Ishikawa (cell line): ENCODE results near the gene CNTN4.

Source experiments
- CEBPB ChIP-seq: IDR thresholded peaks from 2 replicates; pipeline ENCODE4 v1.6.1; 2012
- CREB1 ChIP-seq: IDR thresholded peaks from 2 replicates; pipeline ENCODE4 v1.6.1; 2012; ENCODE audit warnings: low read depth
- EGR1 ChIP-seq: IDR thresholded peaks from 2 replicates; pipeline ENCODE4 v1.6.1; 2012
- EP300 ChIP-seq: IDR thresholded peaks from 2 replicates; pipeline ENCODE4 v1.6.1; 2012; ENCODE audit warnings: borderline replicate concordance
- FOXM1 ChIP-seq: IDR thresholded peaks from 2 replicates; pipeline ENCODE4 v1.6.1; 2012; ENCODE audit warnings: low read depth, borderline replicate concordance
- MAX ChIP-seq: IDR thresholded peaks from 2 replicates; pipeline ENCODE4 v1.6.1; 2012
- NFIC ChIP-seq: IDR thresholded peaks from 2 replicates; pipeline ENCODE4 v1.6.1; 2012
- RAD21 ChIP-seq: IDR thresholded peaks from 2 replicates; pipeline ENCODE4 v1.6.1; 2012; ENCODE audit warnings: low read depth
- TAF1 ChIP-seq: IDR thresholded peaks from 2 replicates; pipeline ENCODE4 v1.6.1; 2012; ENCODE audit warnings: low read depth, mild to moderate bottlenecking
- TCF12 ChIP-seq: IDR thresholded peaks from 2 replicates; pipeline ENCODE4 v1.6.1; 2012; ENCODE audit warnings: low read depth
- TEAD4 ChIP-seq: IDR thresholded peaks from 2 replicates; pipeline ENCODE4 v1.6.1; 2012
- YY1 ChIP-seq: IDR thresholded peaks from 2 replicates; pipeline ENCODE4 v1.6.1; 2012; ENCODE audit warnings: low read depth
- ZBTB7A ChIP-seq: IDR thresholded peaks from 2 replicates; pipeline ENCODE4 v1.6.1; 2012; ENCODE audit warnings: low read depth
- TF ChIP-seq, protein P1 (sequence below): IDR thresholded peaks from 2 replicates; pipeline ENCODE4 v1.6.1; 2012; ENCODE audit warnings: low read depth, mild to moderate bottlenecking
- TF ChIP-seq, protein P2 (sequence below): IDR thresholded peaks from 2 replicates; pipeline ENCODE4 v1.6.1; 2012

CNTN4 gene

DNA sequence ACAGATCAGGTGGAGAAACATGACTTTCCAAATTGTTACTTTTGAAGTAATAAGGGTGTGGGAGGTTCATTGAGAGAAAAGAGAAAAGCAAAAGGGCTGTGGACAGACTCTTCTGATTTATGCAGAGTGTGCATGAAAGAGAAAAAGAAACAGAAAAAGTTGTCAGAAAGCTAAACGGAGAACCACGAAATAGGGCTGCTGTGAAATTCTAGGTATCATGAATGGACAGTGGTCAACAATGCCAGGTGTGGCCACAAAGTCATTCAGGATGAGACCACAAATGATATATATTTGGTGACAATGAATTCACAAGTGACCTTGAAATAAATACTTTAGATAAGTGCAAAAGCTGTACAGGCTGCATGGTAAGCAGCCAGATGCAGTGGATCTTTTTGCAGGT, 841.4 kb downstream of the CNTN4 start:
- TF ChIP-seq EGR1 (no peak), TEAD4 (no peak), NFIC (no peak), CREB1 (no peak), ZBTB7A (no peak)
- TF ChIP-seq, protein P1, sequence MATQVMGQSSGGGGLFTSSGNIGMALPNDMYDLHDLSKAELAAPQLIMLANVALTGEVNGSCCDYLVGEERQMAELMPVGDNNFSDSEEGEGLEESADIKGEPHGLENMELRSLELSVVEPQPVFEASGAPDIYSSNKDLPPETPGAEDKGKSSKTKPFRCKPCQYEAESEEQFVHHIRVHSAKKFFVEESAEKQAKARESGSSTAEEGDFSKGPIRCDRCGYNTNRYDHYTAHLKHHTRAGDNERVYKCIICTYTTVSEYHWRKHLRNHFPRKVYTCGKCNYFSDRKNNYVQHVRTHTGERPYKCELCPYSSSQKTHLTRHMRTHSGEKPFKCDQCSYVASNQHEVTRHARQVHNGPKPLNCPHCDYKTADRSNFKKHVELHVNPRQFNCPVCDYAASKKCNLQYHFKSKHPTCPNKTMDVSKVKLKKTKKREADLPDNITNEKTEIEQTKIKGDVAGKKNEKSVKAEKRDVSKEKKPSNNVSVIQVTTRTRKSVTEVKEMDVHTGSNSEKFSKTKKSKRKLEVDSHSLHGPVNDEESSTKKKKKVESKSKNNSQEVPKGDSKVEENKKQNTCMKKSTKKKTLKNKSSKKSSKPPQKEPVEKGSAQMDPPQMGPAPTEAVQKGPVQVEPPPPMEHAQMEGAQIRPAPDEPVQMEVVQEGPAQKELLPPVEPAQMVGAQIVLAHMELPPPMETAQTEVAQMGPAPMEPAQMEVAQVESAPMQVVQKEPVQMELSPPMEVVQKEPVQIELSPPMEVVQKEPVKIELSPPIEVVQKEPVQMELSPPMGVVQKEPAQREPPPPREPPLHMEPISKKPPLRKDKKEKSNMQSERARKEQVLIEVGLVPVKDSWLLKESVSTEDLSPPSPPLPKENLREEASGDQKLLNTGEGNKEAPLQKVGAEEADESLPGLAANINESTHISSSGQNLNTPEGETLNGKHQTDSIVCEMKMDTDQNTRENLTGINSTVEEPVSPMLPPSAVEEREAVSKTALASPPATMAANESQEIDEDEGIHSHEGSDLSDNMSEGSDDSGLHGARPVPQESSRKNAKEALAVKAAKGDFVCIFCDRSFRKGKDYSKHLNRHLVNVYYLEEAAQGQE: no peak
- TF ChIP-seq, protein P2, sequence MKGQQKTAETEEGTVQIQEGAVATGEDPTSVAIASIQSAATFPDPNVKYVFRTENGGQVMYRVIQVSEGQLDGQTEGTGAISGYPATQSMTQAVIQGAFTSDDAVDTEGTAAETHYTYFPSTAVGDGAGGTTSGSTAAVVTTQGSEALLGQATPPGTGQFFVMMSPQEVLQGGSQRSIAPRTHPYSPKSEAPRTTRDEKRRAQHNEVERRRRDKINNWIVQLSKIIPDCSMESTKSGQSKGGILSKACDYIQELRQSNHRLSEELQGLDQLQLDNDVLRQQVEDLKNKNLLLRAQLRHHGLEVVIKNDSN: no peak

- TF ChIP-seq EGR1 (no peak), TEAD4 (no peak), CREB1 (no peak), MAX (no peak), TAF1 (no peak), RAD21 (no peak), EP300 (no peak)
- TF ChIP-seq, protein P2: no peak
These were observed 846.0 kb downstream of the CNTN4 start for GRCh38 chr3:2944628-2945027.

GRCh38 chr3:2945121-2945520, 846.5 kb downstream of the CNTN4 start:
- TF ChIP-seq TCF12: no peak
- no peak for TF ChIP-seq EP300
- TF ChIP-seq, protein P2: no peak
- TF ChIP-seq, protein P1: no peak
- no peak for TF ChIP-seq EGR1
- no peak for TF ChIP-seq FOXM1
- TF ChIP-seq CEBPB: no peak
- TF ChIP-seq YY1: no peak
- no peak for TF ChIP-seq TAF1
- no peak for TF ChIP-seq NFIC
- TF ChIP-seq TEAD4: no peak
- TF ChIP-seq ZBTB7A: no peak

DNA sequence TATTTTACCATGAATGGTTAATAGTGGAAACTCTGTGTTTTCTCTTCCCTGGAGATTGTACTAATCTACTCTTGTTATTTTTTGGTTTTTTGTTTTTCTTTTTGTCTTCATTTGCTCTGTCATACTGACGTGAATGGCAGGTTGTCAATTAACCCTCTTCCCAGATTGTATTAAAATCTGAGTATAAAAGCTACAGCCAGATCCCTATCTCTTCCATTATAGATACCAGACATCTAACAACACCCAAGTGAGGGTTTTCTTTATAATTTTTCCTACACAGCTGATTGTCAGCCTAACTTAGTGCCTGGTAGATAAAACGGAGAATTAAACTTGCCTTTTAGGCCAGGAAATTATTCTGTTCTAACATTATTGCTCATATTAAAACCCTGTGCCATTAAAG, 848.9 kb downstream of the CNTN4 start:
- TF ChIP-seq MAX (no peak), TCF12 (no peak), YY1 (no peak), TAF1 (no peak), RAD21 (no peak), TEAD4 (no peak), NFIC (no peak), EP300 (no peak), CEBPB (no peak), CREB1 (no peak), EGR1 (no peak), ZBTB7A (no peak), FOXM1 (no peak)
- TF ChIP-seq, protein P2: no peak
- TF ChIP-seq, protein P1: no peak
